Fibroblast of the aortic adventitia (primary cell): Measurements from ENCODE around the gene ZDHHC3. TPM values are rescaled to one million over a fixed set of nuclear protein-coding genes. Genes with fewer than 3 reads are reported as not detected.

Experiments used
- DNase-seq: peaks from one replicate; pipeline ENCODE4 v3.0.0-alpha.2; 2010; ENCODE audit warnings: low read depth
- H3K4me3 ChIP-seq: 2 replicates; pipeline ENCODE4 v1.5.1; 2011; ENCODE audit warnings: low read depth, mild to moderate bottlenecking, control low read depth, low read length, moderate library complexity
- total RNA-seq: library from RNA; depleted of rRNA; stranded (reverse); fragments of >200 nt; gene quantifications from 2 replicates; pipeline ENCODE4 v1.2.3, GENCODE V29; 2012; ENCODE audit warnings: low replicate concordance
- TF ChIP-seq, protein P1 (sequence below): IDR thresholded peaks from 2 replicates; pipeline ENCODE4 v1.5.1; 2011; ENCODE audit warnings: mild to moderate bottlenecking, low read length, control low read depth, inconsistent platforms; ENCODE audit not compliant: insufficient read depth

The ZDHHC3 gene
- total RNA-seq, 1 donor = 60.2 TPM

- no peak for DNase-seq
- TF ChIP-seq, protein P1, sequence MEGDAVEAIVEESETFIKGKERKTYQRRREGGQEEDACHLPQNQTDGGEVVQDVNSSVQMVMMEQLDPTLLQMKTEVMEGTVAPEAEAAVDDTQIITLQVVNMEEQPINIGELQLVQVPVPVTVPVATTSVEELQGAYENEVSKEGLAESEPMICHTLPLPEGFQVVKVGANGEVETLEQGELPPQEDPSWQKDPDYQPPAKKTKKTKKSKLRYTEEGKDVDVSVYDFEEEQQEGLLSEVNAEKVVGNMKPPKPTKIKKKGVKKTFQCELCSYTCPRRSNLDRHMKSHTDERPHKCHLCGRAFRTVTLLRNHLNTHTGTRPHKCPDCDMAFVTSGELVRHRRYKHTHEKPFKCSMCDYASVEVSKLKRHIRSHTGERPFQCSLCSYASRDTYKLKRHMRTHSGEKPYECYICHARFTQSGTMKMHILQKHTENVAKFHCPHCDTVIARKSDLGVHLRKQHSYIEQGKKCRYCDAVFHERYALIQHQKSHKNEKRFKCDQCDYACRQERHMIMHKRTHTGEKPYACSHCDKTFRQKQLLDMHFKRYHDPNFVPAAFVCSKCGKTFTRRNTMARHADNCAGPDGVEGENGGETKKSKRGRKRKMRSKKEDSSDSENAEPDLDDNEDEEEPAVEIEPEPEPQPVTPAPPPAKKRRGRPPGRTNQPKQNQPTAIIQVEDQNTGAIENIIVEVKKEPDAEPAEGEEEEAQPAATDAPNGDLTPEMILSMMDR = no peak
- H3K4me3 ChIP-seq = no peak overlapping the region
Measured at GRCh38 chr3:44999782-45000181, 23.8 kb upstream of the ZDHHC3 start.

GRCh38 chr3:44996556-44996969 is 20.6 kb upstream of the ZDHHC3 start:
- no peak for DNase-seq
- no peak overlapping the region for H3K4me3 ChIP-seq
- TF ChIP-seq, protein P1 = no peak

DNA sequence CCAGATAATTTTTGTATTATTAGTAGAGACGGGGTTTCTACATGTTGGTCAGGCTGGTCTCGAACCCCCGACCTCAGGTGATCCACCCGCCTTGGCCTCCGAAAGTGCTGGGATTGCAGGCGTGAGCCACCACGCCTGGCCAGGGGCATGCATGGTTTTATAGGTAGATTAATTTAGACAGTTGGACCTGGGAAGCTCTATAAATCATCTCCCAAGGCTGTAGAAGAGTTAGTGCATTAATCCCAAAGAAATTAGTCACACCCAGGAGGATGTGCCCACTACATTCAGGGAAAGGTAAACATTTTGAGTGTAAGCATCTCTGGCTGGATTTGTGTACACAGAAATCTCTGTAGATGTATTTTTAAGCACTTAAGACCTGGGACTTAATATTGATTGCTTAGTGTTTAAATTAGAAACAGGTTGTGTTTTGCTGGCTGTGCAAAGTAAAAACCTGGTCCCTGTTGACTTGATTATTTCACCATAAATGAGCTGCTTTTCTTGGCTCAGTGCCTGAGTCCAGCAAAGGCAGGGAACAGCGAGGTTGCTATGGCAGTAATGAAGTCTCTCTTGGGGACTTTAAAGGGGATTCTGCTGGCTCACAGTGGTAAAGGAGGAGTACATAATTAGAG is 19.3 kb upstream of the ZDHHC3 start:
- TF ChIP-seq, protein P1 = no peak
- DNase-seq = peak; percentile 68

DNA sequence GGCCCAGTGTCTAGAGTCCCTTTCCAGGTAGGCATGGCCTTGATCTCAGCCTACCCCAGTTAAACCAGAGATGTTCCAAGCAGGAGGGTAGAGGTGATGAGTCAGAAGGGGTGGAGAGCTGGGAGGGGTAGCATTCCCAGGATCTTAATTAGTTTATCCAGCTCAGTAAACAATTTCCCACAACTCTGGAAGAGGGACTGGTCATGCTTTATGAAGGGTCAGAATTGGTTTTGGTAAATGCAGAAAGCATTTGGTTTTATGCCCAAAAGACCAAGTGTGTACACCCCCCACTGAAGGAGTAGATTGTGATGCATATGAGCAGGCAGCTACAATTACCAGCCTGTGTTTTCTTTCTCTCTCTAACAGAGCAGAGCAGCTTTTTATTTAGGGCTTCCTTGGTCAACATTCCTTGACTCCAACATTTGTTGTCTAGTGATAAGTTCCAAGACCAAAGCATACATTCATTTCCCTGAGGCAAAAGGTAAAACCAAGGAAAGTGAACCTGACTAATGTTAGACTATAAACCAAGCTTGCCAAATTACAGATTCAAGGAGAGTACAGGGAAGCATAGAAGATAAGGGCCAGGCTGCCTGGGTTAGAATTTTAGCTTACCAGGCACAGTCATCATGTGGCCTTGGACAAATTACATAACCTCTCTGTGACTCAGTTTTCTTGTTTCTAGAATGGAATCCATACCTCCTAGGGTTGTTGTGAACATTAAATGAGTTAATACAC is 17.7 kb upstream of the ZDHHC3 start:
- DNase-seq = peak; percentile 59
- H3K4me3 ChIP-seq = no peak overlapping the region
- TF ChIP-seq, protein P1 = no peak

More for the DNA sequence above, 19.3 kb upstream of the ZDHHC3 start:
- H3K4me3 ChIP-seq = no peak overlapping the region

GRCh38 chr3:44992555-44993470 is 16.8 kb upstream of the ZDHHC3 start:
- TF ChIP-seq, protein P1 = peak; percentile 75

GRCh38 chr3:44991326-44991725 is 15.4 kb upstream of the ZDHHC3 start:
- TF ChIP-seq, protein P1 = no peak
- no peak overlapping the region for H3K4me3 ChIP-seq
- no peak for DNase-seq

More at GRCh38 chr3:44992555-44993470, 16.8 kb upstream of the ZDHHC3 start:
- peak; percentile 19 for DNase-seq
- no peak overlapping the region for H3K4me3 ChIP-seq
